GM12878 (cell line): Measurements from ENCODE around the gene DYNLL2. TPM values are rescaled to one million over a fixed set of nuclear protein-coding genes. Genes with fewer than 3 reads are reported as not detected.

ENCODE experiments used
- ATAC-seq: fragments of 200-7000 bp; cut with Tn5 transposase; 3 replicates; pipeline ENCODE4 v1.9.1; 2020; ENCODE audit warnings: mild to moderate bottlenecking, moderate library complexity
- BruUV-seq: library from RNA; stranded (reverse); fragments of 400-500 nt; replicated peaks from 2 replicates; lab custom pipeline; 2021; lab: Mats Ljungman, UMichigan
- CTCF ChIA-PET: fragments of 300-600 bp; sonication (Branson Sonifier 250); formaldehyde crosslinking; extraction: SDS; loops from one replicate; lab custom pipeline; 2021; ENCODE audit warnings: inconsistent platforms; lab: Yijun Ruan, JAX
- POLR2A ChIA-PET: fragments of 350-600 bp; formaldehyde crosslinking; extraction: SDS; loops from one replicate; lab custom pipeline; 2021; ENCODE audit warnings: inconsistent platforms; lab: Charles Lee
- RAD21 ChIA-PET: fragments of 300-600 bp; sonication (Branson Sonifier 250); formaldehyde crosslinking; loops from one replicate; lab custom pipeline; 2023; ENCODE audit warnings: antibody characterized with exemption; ENCODE audit not compliant: unreplicated experiment; lab: Charles Lee
- SMC1A ChIA-PET: fragments of 300-600 bp; sonication (Branson Sonifier 250); formaldehyde crosslinking; loops from one replicate; lab custom pipeline; 2023; ENCODE audit not compliant: unreplicated experiment, uncharacterized antibody; lab: Charles Lee
- DNase-seq: peaks from one replicate; pipeline ENCODE4 v3.0.0-alpha.2; 2011; ENCODE audit warnings: low read depth, low spot score
- FAIRE-seq: peaks from 3 replicates; lab custom pipeline; 2011; peaks lifted over from hg19 to GRCh38; lab: Jason Lieb, UNC
- H2AFZ ChIP-seq: 2 replicates; pipeline ENCODE4 v1.6.0; 2011; ENCODE audit warnings: low read depth, low read length, control low read depth; ENCODE audit not compliant: control insufficient read depth
- H3K27ac ChIP-seq: 2 replicates; pipeline ENCODE4 v1.5.1; 2011; ENCODE audit warnings: control low read depth; ENCODE audit not compliant: control insufficient read depth, insufficient read depth
- H3K27me3 ChIP-seq, 2 experiments: replicated peaks in 1 of 2; 2 replicates each; pipeline versions ENCODE4 v1.6.0 to v1.6.1; 2011; ENCODE audit warnings: low read length in 1 of 2; ENCODE audit not compliant: control insufficient read depth in 2 of 2, insufficient read depth in 2 of 2
- H3K36me3 ChIP-seq, 2 experiments: 2 replicates each; pipeline ENCODE4 v1.5.1; 2011; ENCODE audit warnings: low read length in 1 of 2; ENCODE audit not compliant: control insufficient read depth in 2 of 2, insufficient read depth in 2 of 2
- H3K4me1 ChIP-seq: 2 replicates; pipeline ENCODE4 v1.6.1; 2011; ENCODE audit warnings: mild to moderate bottlenecking, low read length, moderate library complexity, mixed read lengths; ENCODE audit not compliant: control insufficient read depth, insufficient read depth
- H3K4me2 ChIP-seq: 2 replicates; pipeline ENCODE4 v1.6.0; 2011; ENCODE audit warnings: control low read depth; ENCODE audit not compliant: control insufficient read depth, insufficient read depth
- H3K4me3 ChIP-seq: fragments of 200-600 bp; sonication (generic); 2 replicates; pipeline ENCODE4 v1.5.1; 2016
- H3K79me2 ChIP-seq: 2 replicates; pipeline ENCODE4 v1.6.0; 2011; ENCODE audit warnings: low read length; ENCODE audit not compliant: control insufficient read depth, insufficient read depth
- H3K9ac ChIP-seq: 2 replicates; pipeline ENCODE4 v1.8.0; 2011; ENCODE audit warnings: low read length, control low read depth, mixed read lengths; ENCODE audit not compliant: control insufficient read depth, insufficient read depth
- H3K9me3 ChIP-seq: replicated peaks from 3 replicates; pipeline ENCODE4 v1.5.1; 2011; ENCODE audit warnings: mild to moderate bottlenecking, low read length; ENCODE audit not compliant: control insufficient read depth, insufficient read depth
- H4K20me1 ChIP-seq: 2 replicates; pipeline ENCODE4 v1.6.0; 2011; ENCODE audit not compliant: control insufficient read depth, insufficient read depth
- CBX3 ChIP-seq: fragments of 200-600 bp; sonication (generic); IDR thresholded peaks from 2 replicates; pipeline ENCODE4 v1.6.1; 2016; ENCODE audit warnings: low read depth, borderline replicate concordance
- ETV6 ChIP-seq, 2 experiments: fragments of 450-650 bp in 1 of 2; IDR thresholded peaks in 1 of 2; conservative IDR thresholded peaks in 1 of 2; 2 replicates each; pipeline ENCODE4 v1.6.1; 2014; ENCODE audit warnings: antibody characterized with exemption in 1 of 2, borderline replicate concordance in 1 of 2, low read depth in 1 of 2, mild to moderate bottlenecking in 1 of 2, moderate library complexity in 1 of 2
- EZH2 ChIP-seq: IDR thresholded peaks from 2 replicates; pipeline ENCODE4 v1.6.1; 2012; ENCODE audit warnings: low read depth, mild to moderate bottlenecking, control low read depth, inconsistent platforms, low read length, borderline replicate concordance; ENCODE audit not compliant: control insufficient read depth
- HCFC1 ChIP-seq: fragments of 150-350 bp; IDR thresholded peaks from 2 replicates; pipeline ENCODE4 v1.6.1; 2014; ENCODE audit warnings: low read length
- RB1 ChIP-seq: fragments of 450-650 bp; formaldehyde crosslinking; IDR thresholded peaks from 2 replicates; pipeline ENCODE4 v1.6.1; 2017; ENCODE audit warnings: mild to moderate bottlenecking, borderline replicate concordance
- SIX5 ChIP-seq: IDR thresholded peaks from 2 replicates; pipeline ENCODE4 v1.6.1; 2011; ENCODE audit warnings: mild to moderate bottlenecking, low read depth, low read length, moderate library complexity; ENCODE audit not compliant: severe bottlenecking
- SMC3 ChIP-seq: IDR thresholded peaks from 2 replicates; pipeline ENCODE4 v1.6.1; 2011; ENCODE audit warnings: low read length, improper control_type of control experiment, borderline replicate concordance
- SREBF1 ChIP-seq: IDR thresholded peaks from 2 replicates; pipeline ENCODE4 v1.6.1; 2012; ENCODE audit warnings: mild to moderate bottlenecking, low read length
- SREBF2 ChIP-seq: IDR thresholded peaks from 2 replicates; pipeline ENCODE4 v1.6.1; 2012; ENCODE audit warnings: mild to moderate bottlenecking, low read length
- TCF3 ChIP-seq: IDR thresholded peaks from 2 replicates; pipeline ENCODE4 v1.6.1; 2012; ENCODE audit warnings: low read depth, mild to moderate bottlenecking, low read length, borderline replicate concordance; ENCODE audit not compliant: insufficient read depth
- WGBS: methylation state at CpG from one replicate; pipeline ENCODE4 v1.1.6; 2016; ENCODE audit warnings: low lambda C conversion rate; ENCODE audit not compliant: insufficient replicate concordance, insufficient coverage; ENCODE audit errors: missing lambda C conversion rate; 5-methylcytosine and 5-hydroxymethylcytosine counted together
- in situ Hi-C: fragments of 300-500 bp; cut with MboI; formaldehyde crosslinking; loops from 9 replicates; pipeline ENCODE4 v1.14.3; 2018; ENCODE audit warnings: mixed read lengths
- intact Hi-C: fragments of 100-400 bp; cut with micrococcal nuclease; formaldehyde crosslinking; loops from one replicate; pipeline ENCODE4 v1.14.2; 2022; ENCODE audit not compliant: unreplicated experiment
- polyA plus RNA-seq, 11 experiments: library from polyadenylated mRNA; depleted of rRNA in 4 of 11; unstranded in 6 of 11; stranded (reverse) in 5 of 11; fragments of >200 nt; fragmentation: Nextera tagmentation in 4 of 11; fragmentation: Illumina TruSeq in 1 of 11; extraction: Ambion mirVana in 4 of 11; extraction: Trizol in 1 of 11; gene quantifications; 1 replicate in 1 of 11; 2 replicates in 10 of 11; pipeline versions ENCODE4 v1.2.1 to v1.2.3, GENCODE V29; 2011 to 2016; ENCODE audit warnings: inconsistent platforms in 2 of 11, missing spikeins in 2 of 11, low read depth in 1 of 11
- total RNA-seq, 4 experiments: library from RNA; depleted of rRNA in 3 of 4; stranded (reverse); fragments of >200 nt in 3 of 4; fragmentation: Illumina TruSeq in 1 of 4; extraction: Trizol in 1 of 4; gene quantifications; 2 replicates each; pipeline versions ENCODE4 v1.2.1 to v1.2.3, GENCODE V29; 2013 to 2021
- TF ChIP-seq, protein P1 (sequence below): fragments of 450-650 bp; IDR thresholded peaks from 2 replicates; pipeline ENCODE4 v1.6.1; 2017; ENCODE audit warnings: antibody characterized with exemption, mild to moderate bottlenecking, moderate library complexity
- TF ChIP-seq, protein P2 (sequence below): IDR thresholded peaks from 2 replicates; pipeline ENCODE4 v1.6.1; 2011; ENCODE audit warnings: low read depth, low read length, improper control_type of control experiment, borderline replicate concordance
- TF ChIP-seq, protein P3 (sequence below): IDR thresholded peaks from 2 replicates; pipeline ENCODE4 v1.6.1; 2011; ENCODE audit warnings: mild to moderate bottlenecking, low read depth, low read length, moderate library complexity; ENCODE audit not compliant: insufficient replicate concordance
- TF ChIP-seq, protein P4 (sequence below): IDR thresholded peaks from 2 replicates; pipeline ENCODE4 v1.6.1; 2012; ENCODE audit warnings: mild to moderate bottlenecking, low read depth, low read length

DYNLL2 gene
- total and polyA plus RNA-seq, 10 of the 15 experiments (the other 5 are each of a cell fraction or from before 2014, with no cell fraction given) = 0.62 to 19.2 (median 9.1) TPM

DNA sequence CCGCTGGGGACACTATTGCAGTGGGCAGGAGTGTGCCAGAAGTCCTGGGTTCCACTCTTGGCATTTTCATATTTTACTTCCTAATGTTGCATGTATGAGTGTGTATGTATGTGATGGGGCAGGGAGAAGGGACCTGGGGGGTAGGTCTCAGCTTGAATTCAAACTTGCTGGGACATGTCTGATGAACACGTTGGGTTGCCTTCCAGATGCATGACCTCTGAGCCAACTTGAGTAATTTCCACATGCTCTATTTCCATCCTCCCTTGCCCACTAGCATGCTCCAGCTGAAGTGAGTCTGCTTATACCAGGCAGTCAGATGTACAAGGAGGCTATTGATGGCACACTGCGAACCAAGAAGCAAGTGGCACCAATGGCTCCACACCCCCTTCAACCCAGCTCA, 43.2 kb upstream of the DYNLL2 start:
- in situ Hi-C loops = no loop called here
- no TSS peak for BruUV-seq
- FAIRE-seq = no peak
- TF ChIP-seq, protein P1, sequence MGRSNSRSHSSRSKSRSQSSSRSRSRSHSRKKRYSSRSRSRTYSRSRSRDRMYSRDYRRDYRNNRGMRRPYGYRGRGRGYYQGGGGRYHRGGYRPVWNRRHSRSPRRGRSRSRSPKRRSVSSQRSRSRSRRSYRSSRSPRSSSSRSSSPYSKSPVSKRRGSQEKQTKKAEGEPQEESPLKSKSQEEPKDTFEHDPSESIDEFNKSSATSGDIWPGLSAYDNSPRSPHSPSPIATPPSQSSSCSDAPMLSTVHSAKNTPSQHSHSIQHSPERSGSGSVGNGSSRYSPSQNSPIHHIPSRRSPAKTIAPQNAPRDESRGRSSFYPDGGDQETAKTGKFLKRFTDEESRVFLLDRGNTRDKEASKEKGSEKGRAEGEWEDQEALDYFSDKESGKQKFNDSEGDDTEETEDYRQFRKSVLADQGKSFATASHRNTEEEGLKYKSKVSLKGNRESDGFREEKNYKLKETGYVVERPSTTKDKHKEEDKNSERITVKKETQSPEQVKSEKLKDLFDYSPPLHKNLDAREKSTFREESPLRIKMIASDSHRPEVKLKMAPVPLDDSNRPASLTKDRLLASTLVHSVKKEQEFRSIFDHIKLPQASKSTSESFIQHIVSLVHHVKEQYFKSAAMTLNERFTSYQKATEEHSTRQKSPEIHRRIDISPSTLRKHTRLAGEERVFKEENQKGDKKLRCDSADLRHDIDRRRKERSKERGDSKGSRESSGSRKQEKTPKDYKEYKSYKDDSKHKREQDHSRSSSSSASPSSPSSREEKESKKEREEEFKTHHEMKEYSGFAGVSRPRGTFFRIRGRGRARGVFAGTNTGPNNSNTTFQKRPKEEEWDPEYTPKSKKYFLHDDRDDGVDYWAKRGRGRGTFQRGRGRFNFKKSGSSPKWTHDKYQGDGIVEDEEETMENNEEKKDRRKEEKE = no peak
- no peak for TF ChIP-seq EZH2
- TF ChIP-seq, protein P2, sequence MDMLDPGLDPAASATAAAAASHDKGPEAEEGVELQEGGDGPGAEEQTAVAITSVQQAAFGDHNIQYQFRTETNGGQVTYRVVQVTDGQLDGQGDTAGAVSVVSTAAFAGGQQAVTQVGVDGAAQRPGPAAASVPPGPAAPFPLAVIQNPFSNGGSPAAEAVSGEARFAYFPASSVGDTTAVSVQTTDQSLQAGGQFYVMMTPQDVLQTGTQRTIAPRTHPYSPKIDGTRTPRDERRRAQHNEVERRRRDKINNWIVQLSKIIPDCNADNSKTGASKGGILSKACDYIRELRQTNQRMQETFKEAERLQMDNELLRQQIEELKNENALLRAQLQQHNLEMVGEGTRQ = no peak
- no peak for TF ChIP-seq SREBF2
- TF ChIP-seq HCFC1 = no peak
- no peak for TF ChIP-seq ETV6 (conservative IDR thresholded peaks at IDR 0.05 in 1 of 2, IDR thresholded peaks at IDR 0.05 in 1 of 2; ENCODE audit: borderline replicate concordance in 1 of 2, low read depth in 1 of 2)
- TF ChIP-seq SMC3 = no peak
- TF ChIP-seq, protein P3, sequence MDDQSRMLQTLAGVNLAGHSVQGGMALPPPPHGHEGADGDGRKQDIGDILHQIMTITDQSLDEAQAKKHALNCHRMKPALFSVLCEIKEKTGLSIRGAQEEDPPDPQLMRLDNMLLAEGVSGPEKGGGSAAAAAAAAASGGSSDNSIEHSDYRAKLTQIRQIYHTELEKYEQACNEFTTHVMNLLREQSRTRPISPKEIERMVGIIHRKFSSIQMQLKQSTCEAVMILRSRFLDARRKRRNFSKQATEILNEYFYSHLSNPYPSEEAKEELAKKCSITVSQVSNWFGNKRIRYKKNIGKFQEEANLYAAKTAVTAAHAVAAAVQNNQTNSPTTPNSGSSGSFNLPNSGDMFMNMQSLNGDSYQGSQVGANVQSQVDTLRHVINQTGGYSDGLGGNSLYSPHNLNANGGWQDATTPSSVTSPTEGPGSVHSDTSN = no peak
- no peak for TF ChIP-seq RB1
- TF ChIP-seq, protein P4, sequence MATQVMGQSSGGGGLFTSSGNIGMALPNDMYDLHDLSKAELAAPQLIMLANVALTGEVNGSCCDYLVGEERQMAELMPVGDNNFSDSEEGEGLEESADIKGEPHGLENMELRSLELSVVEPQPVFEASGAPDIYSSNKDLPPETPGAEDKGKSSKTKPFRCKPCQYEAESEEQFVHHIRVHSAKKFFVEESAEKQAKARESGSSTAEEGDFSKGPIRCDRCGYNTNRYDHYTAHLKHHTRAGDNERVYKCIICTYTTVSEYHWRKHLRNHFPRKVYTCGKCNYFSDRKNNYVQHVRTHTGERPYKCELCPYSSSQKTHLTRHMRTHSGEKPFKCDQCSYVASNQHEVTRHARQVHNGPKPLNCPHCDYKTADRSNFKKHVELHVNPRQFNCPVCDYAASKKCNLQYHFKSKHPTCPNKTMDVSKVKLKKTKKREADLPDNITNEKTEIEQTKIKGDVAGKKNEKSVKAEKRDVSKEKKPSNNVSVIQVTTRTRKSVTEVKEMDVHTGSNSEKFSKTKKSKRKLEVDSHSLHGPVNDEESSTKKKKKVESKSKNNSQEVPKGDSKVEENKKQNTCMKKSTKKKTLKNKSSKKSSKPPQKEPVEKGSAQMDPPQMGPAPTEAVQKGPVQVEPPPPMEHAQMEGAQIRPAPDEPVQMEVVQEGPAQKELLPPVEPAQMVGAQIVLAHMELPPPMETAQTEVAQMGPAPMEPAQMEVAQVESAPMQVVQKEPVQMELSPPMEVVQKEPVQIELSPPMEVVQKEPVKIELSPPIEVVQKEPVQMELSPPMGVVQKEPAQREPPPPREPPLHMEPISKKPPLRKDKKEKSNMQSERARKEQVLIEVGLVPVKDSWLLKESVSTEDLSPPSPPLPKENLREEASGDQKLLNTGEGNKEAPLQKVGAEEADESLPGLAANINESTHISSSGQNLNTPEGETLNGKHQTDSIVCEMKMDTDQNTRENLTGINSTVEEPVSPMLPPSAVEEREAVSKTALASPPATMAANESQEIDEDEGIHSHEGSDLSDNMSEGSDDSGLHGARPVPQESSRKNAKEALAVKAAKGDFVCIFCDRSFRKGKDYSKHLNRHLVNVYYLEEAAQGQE = no peak
- no peak for TF ChIP-seq SREBF1
- TF ChIP-seq TCF3 = no peak
- no peak for TF ChIP-seq SIX5
- no peak for TF ChIP-seq CBX3

More for the DNA sequence above, 43.2 kb upstream of the DYNLL2 start:
- H4K20me1 ChIP-seq = no peaks in the 10 kb centered on the region
- no peaks in the 10 kb centered on the region for H3K9me3 ChIP-seq
- 10% methylated on average over 3 of the region's 3 CpGs for WGBS
- intact Hi-C loops = no loop called here
- 0 out of 4 replicates have a peak, but pooled peaks cover 0 to 2% of the 10 kb centered on the region in 2 experiments for H3K27me3 ChIP-seq
- no peak overlapping the region for H3K27ac ChIP-seq
- ChIA-PET CTCF (no interaction called here), POLR2A (no interaction called here), RAD21 (no interaction called here), SMC1A (no interaction called here)
- no peaks in the 10 kb centered on the region for H3K36me3 ChIP-seq
- no peaks in the 10 kb centered on the region for H3K4me1 ChIP-seq
- no peak overlapping the region for H2AFZ ChIP-seq
- no peaks in the 10 kb centered on the region for H3K79me2 ChIP-seq
- ATAC-seq (no peak), DNase-seq (no peak)
- H3K9ac ChIP-seq = no peak overlapping the region
- no peak overlapping the region for H3K4me2 ChIP-seq
- no peak overlapping the region for H3K4me3 ChIP-seq
